Medulla oblongata (tissue), 1 donor: ENCODE data around the gene NUAK1.
"Not testable (repeated sequence)": the region's sequence is repeated elsewhere in the genome, so short reads cannot be mapped to it uniquely, and the experiment has no call there.

Source experiments
- DNase-seq: peaks from one replicate; pipeline ENCODE4 v3.0.0-alpha.2; 2015; ENCODE audit errors: extremely low spot score

Gene NUAK1

GRCh38 chr12:106033161-106033675 is 105.5 kb downstream of the NUAK1 start:
- DNase-seq, result no peak

- no peak for DNase-seq
Measured at GRCh38 chr12:106032623-106032925, 106.2 kb downstream of the NUAK1 start.

- DNase-seq, result no peak
Measured at GRCh38 chr12:106031761-106032622, 106.8 kb downstream of the NUAK1 start.

GRCh38 chr12:106030210-106031071 is 108.3 kb downstream of the NUAK1 start:
- no peak for DNase-seq

- DNase-seq, result no peak
Measured at GRCh38 chr12:106029532-106029931, 109.2 kb downstream of the NUAK1 start.

GRCh38 chr12:106027911-106028310 is 110.8 kb downstream of the NUAK1 start:
- no peak for DNase-seq

GRCh38 chr12:106027286-106027685 is 111.5 kb downstream of the NUAK1 start:
- DNase-seq, result no peak

GRCh38 chr12:106025129-106025528 is 113.6 kb downstream of the NUAK1 start:
- no peak for DNase-seq

GRCh38 chr12:106023039-106023438 is 115.7 kb downstream of the NUAK1 start:
- DNase-seq, result no peak

GRCh38 chr12:106022568-106023012 is 116.2 kb downstream of the NUAK1 start:
- no peak for DNase-seq

- DNase-seq, result no peak
Measured at GRCh38 chr12:106021516-106021915, 117.2 kb downstream of the NUAK1 start.

- no peak for DNase-seq
Measured at GRCh38 chr12:106020736-106021135, 118.0 kb downstream of the NUAK1 start.

GRCh38 chr12:106019144-106019543 is 119.6 kb downstream of the NUAK1 start:
- DNase-seq, result no peak

- no peak for DNase-seq
Measured at GRCh38 chr12:106018286-106018685, 120.5 kb downstream of the NUAK1 start.

GRCh38 chr12:106016601-106017278 is 122.0 kb downstream of the NUAK1 start:
- not testable (repeated sequence) for DNase-seq

GRCh38 chr12:106015646-106016045 is 123.1 kb downstream of the NUAK1 start:
- no peak for DNase-seq

GRCh38 chr12:106013941-106014340 is 124.8 kb downstream of the NUAK1 start:
- DNase-seq, result no peak
